GM12892 (cell line): ENCODE results near the gene PDCD1.

Source experiments
- POLR2A ChIP-seq: IDR thresholded peaks from 2 replicates; pipeline ENCODE4 v1.6.1; 2011; ENCODE audit warnings: low read depth, low read length, control low read depth
- TAF1 ChIP-seq: IDR thresholded peaks from 2 replicates; pipeline ENCODE4 v1.6.1; 2011; ENCODE audit warnings: low read depth, mild to moderate bottlenecking, control low read depth, low read length, borderline replicate concordance

GRCh38 chr2:241901500-241902351, 43.0 kb upstream of the PDCD1 start:
- TF ChIP-seq POLR2A (no peak), TAF1 (no peak)
